HG02571 (cell line): ENCODE results near the gene KLRK1.
"Not testable (repeated sequence)": the region's sequence is repeated elsewhere in the genome, so short reads cannot be mapped to it uniquely, and the experiment has no call there.

ENCODE experiments used
- ATAC-seq: cut with Tn5 transposase; IDR thresholded peaks from one replicate; pipeline ENCODE4 v1.9.1; 2021; ENCODE audit warnings: mild to moderate bottlenecking, moderate library complexity; ENCODE audit not compliant: unreplicated experiment

The KLRK1 gene

DNA sequence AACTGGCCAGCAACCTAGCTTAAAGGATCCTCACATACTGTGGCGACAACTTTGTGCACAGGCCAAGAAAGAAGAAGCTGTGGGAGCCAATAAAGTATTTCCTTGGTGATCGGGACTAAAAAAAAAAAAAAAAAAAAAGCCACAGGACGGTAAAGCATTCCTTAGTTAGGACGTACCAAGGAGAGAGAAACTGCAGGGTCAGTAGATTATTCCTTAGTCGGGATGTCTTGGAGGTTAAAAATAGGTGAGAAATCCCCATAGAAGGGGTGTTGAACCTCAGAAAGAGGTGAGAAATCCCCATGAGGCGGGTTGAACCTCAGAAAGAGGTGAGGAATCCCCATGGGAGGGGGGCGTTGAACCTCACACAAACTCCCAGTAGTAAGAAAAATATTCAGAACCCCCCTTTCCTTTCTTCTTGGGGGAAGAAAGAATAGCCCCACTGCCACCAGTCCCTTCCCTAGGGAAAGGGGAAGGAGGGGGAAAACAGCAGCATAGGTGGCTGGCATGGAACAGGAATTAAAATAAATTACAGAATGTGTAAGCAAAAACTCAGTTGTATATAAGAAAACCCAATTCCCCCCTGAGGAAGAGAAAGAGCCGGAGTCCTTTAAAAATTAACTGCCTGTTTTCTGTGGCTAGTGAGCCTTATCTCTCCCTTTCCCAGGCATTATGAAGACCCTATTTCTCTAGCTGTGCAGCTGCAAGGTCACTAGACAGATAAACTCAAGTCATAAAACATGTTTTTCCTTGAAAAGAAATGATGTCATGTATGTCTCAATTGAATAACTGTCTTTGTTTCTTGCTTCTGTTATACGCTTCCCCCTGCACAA, 26.8 kb downstream of the KLRK1 start:
- ATAC-seq = no peak

DNA sequence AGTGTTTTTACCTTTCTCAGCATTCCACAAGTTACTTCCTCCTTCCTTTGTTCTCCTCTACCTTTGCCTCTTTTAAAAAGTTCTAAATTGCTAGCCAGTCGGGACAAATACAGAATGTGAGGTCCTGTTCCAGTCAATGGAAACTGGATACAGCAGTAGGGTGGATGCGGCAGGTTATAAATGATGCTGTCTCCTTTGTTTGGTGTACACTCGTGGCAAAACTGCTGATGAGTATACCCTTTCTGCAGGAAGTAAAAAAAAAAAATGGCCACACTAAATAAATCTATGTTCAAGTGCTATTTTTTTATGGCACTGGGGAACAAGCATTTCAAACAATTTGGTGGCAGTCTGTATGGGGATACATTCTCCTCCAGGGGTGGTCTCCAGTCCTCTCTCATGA, 27.5 kb downstream of the KLRK1 start:
- no peak for ATAC-seq

GRCh38 chr12:10361622-10362021, 28.2 kb downstream of the KLRK1 start:
- ATAC-seq = no peak

- ATAC-seq = no peak
Observed at GRCh38 chr12:10361084-10361483, 28.8 kb downstream of the KLRK1 start.

- ATAC-seq = no peak
Observed at GRCh38 chr12:10358969-10359368, 30.9 kb downstream of the KLRK1 start.

DNA sequence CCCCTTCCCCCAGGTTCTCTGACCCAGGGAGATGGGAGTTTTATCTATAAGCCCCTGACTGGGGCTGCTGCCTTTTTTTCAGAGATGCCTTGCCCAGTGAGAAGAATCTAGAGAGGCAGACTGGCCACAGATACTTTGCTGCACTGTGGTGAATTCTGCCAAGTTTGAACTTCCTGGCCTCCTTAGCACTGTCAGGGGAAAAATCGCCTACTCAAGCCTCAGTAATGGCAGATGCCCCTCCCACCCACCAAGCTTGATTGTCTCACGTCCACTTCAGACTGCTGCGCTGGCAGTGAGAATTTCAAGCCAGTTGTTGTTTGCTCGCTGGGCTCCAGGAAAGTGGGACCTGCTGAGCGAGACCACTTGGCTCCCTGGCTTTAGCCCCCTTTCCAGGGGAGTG, 31.7 kb downstream of the KLRK1 start:
- ATAC-seq = no peak

DNA sequence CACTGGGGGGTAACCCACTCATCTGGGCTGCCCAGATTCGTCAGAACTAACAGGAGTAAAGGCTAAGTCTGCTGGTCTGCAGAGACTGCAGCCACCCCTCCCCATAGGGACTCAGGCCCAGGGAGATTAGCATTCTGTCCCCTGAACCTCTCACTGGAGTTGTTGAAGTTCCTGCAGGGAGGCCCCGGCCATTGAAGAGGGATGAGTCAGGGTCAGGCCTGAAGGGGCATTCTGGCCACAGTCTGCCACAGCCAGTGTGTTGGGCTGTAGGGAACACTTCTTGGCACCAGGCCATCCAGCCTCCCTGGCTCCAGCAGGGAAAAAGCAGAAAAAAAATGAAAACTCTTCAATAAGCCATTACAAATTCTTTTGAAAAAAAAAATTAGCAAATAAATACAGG, 35.3 kb downstream of the KLRK1 start:
- ATAC-seq = no peak

DNA sequence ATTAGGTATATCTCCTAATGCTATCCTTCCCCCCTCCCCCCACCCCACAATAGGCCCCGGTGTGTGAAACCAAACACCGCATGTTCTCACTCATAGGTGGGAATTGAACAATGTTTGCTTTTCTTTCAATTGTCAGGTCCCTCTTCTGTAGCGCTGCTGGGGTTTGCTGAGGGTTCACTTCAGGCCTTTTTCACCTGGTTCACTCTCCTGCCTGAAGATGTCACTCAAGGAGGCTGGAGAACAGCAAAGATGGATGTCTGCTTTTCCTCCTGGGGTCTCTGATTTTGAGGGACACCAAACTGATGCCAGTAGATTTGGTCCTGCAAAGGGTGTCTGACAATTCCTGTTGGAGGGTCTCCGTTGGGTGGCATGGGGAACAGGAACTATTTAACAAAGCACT, 35.8 kb downstream of the KLRK1 start:
- no peak for ATAC-seq

DNA sequence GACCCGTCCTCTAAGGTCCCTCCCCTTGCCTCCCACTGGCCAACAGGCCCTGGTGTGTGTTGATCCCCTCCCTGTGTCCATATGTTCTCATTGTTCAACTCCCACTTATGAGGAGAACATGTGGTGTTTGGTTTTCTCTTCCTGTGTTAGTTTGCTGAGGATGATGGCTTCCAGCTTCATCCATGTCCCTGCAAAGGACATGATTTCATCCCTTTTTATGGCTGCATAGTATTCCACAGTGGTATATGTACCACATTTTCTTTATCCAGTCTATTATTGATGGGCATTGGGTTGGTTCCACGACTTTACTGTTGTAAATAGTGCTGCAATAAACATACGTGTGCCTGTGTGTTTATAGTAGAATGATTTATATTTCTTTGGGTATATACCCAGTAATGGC, 38.4 kb downstream of the KLRK1 start:
- ATAC-seq = not testable (repeated sequence)

DNA sequence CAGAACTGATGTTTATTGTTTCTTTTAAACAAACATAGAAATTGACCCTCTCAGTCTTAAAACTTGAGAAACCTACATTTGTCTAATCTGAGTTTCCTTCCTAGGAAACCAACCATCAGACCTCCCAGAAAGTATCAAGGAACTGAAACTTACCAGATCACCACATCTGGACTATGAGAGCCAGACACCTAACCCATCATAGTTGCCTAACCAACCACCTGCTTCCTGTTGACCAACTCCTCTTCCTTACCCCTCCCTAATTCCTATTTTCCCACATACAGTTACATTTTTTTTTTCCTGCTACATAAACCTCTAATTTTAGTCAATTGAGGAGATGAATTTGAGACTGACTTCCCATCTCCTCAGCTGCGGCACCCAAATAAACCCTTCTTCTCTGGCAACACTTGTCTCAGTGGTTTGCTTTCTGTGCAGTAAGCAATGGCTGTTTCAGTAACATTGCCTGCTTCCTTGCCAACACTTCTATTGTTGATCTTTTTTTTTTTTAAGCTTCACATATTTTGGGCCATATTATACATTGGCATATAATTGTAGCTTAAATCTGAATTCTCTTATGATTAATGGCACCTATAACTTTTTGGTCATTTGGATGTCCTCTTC, 47.8 kb downstream of the KLRK1 start:
- ATAC-seq = no peak

DNA sequence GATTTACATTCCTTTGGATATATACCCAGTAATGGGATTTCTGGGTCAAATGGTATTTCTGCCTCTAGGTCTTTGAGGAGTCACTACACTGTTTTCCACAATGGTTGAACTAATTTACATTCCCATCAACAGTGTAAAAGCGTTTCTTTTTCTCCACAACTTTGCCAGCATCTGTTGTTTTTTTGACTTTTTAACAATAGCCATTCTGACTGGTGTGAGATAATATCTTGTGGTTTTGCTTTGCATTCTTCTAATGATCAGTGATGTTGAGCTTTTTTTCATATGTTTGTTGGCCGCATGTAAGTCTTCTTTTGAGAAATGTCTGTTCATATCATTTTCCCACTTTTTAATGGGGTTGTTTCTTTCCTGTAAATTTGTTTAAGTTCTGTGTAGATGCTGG, 48.9 kb downstream of the KLRK1 start:
- not testable (repeated sequence) for ATAC-seq

GRCh38 chr12:10339053-10339840, 50.6 kb downstream of the KLRK1 start:
- no peak for ATAC-seq

DNA sequence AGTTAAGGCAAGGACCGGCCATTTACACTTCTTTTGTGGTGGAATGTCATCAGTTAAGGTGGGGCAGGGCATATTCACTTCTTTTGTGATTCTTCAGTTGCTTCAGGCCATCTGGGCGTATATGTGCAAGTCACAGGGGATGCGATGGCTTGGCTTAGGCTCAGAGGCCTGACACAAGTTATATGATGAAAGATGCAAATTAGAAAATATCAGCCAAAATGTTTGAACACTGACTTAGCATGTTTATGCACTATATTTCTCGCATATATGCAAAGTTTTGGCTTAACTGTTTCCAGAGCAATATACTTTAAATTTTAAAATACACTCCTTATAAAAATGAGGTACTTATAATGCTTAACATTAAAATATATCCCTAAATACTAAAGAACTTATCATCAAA, 51.4 kb downstream of the KLRK1 start:
- not testable (repeated sequence) for ATAC-seq

DNA sequence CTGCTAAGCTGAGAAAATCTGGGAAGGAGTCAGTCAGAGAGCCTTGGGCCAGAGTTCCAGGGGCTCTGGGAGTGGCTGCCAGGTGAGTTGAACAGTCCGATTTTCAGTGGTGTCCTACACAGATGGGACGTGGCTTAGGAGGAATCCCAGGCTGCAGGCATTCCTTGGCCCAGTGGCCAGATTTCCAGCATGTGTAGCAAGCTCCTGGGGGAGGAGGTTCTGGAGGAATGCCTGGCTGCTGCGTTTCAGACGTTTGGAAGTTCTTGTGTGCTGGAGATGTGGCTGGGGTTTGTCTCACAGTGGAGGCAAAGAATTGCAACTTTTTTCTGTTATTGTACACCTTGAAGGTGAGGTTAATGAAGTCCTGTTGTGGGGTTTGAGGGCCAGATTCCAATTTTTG, 53.6 kb downstream of the KLRK1 start:
- not testable (repeated sequence) for ATAC-seq

- ATAC-seq = no peak
Observed at GRCh38 chr12:10331642-10332239, 58.1 kb downstream of the KLRK1 start.

- not testable (repeated sequence) for ATAC-seq
Observed at GRCh38 chr12:10328691-10329090, 61.1 kb downstream of the KLRK1 start.
